Vagina (tissue), 2 donors: ENCODE data around the gene SNAP29.

Source experiments
- CTCF ChIP-seq, 3 experiments: fragments of 450-650 bp in 2 of 3; fragments of 200-600 bp in 1 of 3; sonication (generic) in 1 of 3; IDR thresholded peaks; one replicate each; pipeline ENCODE4 v1.5.1; 2017 to 2019; ENCODE audit warnings: antibody characterized with exemption in 3 of 3, mild to moderate bottlenecking in 2 of 3, moderate library complexity in 2 of 3
- POLR2A ChIP-seq, 2 donors: fragments of 450-650 bp; IDR thresholded peaks; one replicate each; pipeline ENCODE4 v1.6.1; 2017; ENCODE audit warnings: antibody characterized with exemption in 2 of 2, mild to moderate bottlenecking in 2 of 2, moderate library complexity in 2 of 2
- POLR2AphosphoS5 ChIP-seq, 2 donors: sonication (generic); formaldehyde crosslinking; IDR thresholded peaks; one replicate each; pipeline ENCODE4 v1.9.0; 2017; ENCODE audit warnings: antibody characterized with exemption in 2 of 2, mild to moderate bottlenecking in 2 of 2, low read depth in 1 of 2; ENCODE audit not compliant: insufficient read depth in 1 of 2

- no peak for TF ChIP-seq CTCF (IDR thresholded peaks at IDR 0.05)
- no peak for TF ChIP-seq POLR2A (IDR thresholded peaks at IDR 0.05)
- TF ChIP-seq POLR2AphosphoS5 (IDR thresholded peaks at IDR 0.05; ENCODE audit: insufficient read depth in 1 of 2, low read depth in 1 of 2), result no peak
Measured at GRCh38 chr22:20819471-20819870, 39.3 kb upstream of the SNAP29 start.
